ENCODE measurements around the gene VTI1A.
A peak's percentile ranks its signal among the peaks of the same experiment; 100 is the strongest.

VTI1A gene

DNA sequence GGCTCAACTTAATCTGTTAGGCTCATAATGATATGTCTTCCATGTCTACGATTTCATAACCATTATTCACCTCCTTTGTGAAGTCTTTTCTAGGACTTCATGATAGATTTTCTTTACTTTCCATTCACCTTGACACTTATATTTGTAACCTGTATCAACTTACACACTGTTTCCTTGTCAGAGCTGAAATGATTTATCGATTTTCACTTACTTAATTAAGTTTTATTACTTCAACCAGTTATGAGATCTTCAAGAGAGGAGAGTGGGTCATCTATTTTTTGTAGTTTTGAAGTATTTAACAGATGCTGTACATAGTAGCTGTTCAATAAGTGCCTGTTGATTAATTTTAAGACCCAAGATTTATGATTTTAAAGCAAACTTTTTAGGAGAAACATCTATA, 37.4 kb downstream of the VTI1A start:
- CTCF ChIA-PET = interaction anchor here (1.0 to 2.0 kb wide), 2 partner anchors 12 to 14 kb away, joined by 3 to 15 read pairs; no protein-coding TSS in a partner anchor
- POLR2A ChIA-PET = no interaction called here
- TF ChIP-seq GLI2 (tag by site-specific recombination; IDR thresholded peaks at IDR 0.05; ENCODE audit: borderline replicate concordance, low read depth) = no peak
- TF ChIP-seq, protein P1, sequence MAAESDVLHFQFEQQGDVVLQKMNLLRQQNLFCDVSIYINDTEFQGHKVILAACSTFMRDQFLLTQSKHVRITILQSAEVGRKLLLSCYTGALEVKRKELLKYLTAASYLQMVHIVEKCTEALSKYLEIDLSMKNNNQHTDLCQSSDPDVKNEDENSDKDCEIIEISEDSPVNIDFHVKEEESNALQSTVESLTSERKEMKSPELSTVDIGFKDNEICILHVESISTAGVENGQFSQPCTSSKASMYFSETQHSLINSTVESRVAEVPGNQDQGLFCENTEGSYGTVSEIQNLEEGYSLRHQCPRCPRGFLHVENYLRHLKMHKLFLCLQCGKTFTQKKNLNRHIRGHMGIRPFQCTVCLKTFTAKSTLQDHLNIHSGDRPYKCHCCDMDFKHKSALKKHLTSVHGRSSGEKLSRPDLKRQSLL (tag by site-specific recombination; IDR thresholded peaks at IDR 0.05) = no peak
- no peak for TF ChIP-seq ZBTB48 (tag by site-specific recombination; IDR thresholded peaks at IDR 0.05)
- TF ChIP-seq, protein P2, sequence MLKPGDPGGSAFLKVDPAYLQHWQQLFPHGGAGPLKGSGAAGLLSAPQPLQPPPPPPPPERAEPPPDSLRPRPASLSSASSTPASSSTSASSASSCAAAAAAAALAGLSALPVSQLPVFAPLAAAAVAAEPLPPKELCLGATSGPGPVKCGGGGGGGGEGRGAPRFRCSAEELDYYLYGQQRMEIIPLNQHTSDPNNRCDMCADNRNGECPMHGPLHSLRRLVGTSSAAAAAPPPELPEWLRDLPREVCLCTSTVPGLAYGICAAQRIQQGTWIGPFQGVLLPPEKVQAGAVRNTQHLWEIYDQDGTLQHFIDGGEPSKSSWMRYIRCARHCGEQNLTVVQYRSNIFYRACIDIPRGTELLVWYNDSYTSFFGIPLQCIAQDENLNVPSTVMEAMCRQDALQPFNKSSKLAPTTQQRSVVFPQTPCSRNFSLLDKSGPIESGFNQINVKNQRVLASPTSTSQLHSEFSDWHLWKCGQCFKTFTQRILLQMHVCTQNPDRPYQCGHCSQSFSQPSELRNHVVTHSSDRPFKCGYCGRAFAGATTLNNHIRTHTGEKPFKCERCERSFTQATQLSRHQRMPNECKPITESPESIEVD (tag by site-specific recombination; IDR thresholded peaks at IDR 0.05) = peak; percentile 52; the same call in 1 of the 2 replicates
- Histone ChIP-seq H3K9me3 (ENCODE audit: control insufficient read depth, insufficient read depth, low read depth, low read length) (no peaks in the 10 kb centered on the region), H3K4me3 (ENCODE audit: low read depth, low read length) (no peak overlapping the region), H3K4me1 (ENCODE audit: control insufficient read depth, insufficient read depth, low read length) (no peaks in the 10 kb centered on the region), H3K36me3 (ENCODE audit: control insufficient read depth in 2 of 2, insufficient read depth in 1 of 2, low read length in 2 of 2) (no peaks in the 10 kb centered on the region), H3K27ac (ENCODE audit: extremely low read depth, low read depth, low read length) (no peak overlapping the region)

DNA sequence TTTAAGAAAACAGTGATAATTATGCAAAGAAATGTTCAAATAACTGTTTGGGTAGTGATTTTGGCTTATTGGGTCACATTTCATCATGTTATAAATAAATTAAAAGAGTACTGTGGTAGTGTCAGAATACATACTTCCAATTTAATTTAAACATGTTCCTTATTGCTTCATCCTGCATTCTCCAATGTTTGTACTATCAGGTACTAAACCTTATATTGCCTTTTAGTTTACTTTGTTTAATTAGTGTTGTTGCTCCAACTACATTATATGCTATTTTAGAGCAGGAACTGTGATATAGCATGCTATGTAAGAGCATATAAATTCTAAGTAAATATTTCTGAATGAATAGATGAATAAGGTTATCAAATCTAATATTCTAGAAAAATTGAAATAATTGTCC, 40.9 kb downstream of the VTI1A start:
- H3K9me3 ChIP-seq (ENCODE audit: control insufficient read depth, insufficient read depth, low read depth, low read length) = no peaks in the 10 kb centered on the region
- no peak overlapping the region for H3K4me3 ChIP-seq (ENCODE audit: low read depth, low read length)
- ChIA-PET POLR2A (no interaction called here), CTCF (interaction anchor here (0.6 kb wide), 1 partner anchor 77 kb away, joined by 5 read pairs; no protein-coding TSS in a partner anchor)
- no peak overlapping the region for H3K27ac ChIP-seq (ENCODE audit: extremely low read depth, low read depth, low read length)
- TF ChIP-seq KLF9 (tag by site-specific recombination; IDR thresholded peaks at IDR 0.05; ENCODE audit: low read depth) (no peak), ZNF112 (tag by site-specific recombination; IDR thresholded peaks at IDR 0.05) (no peak), ZNF37A (tag by site-specific recombination; IDR thresholded peaks at IDR 0.05) (no peak), ZNF76 (tag by site-specific recombination; IDR thresholded peaks at IDR 0.05; ENCODE audit: borderline replicate concordance, low read depth) (no peak), ZNF174 (tag by site-specific recombination; IDR thresholded peaks at IDR 0.05) (no peak), ZNF561 (tag by site-specific recombination; IDR thresholded peaks at IDR 0.05; ENCODE audit: borderline replicate concordance) (no peak), ZNF521 (tag by site-specific recombination; IDR thresholded peaks at IDR 0.05) (no peak), ZNF335 (tag by site-specific recombination; conservative IDR thresholded peaks at IDR 0.05) (no peak), YY1 (tag by site-specific recombination; IDR thresholded peaks at IDR 0.05) (no peak), ZBTB21 (tag by site-specific recombination; IDR thresholded peaks at IDR 0.05) (no peak), GLI2 (tag by site-specific recombination; IDR thresholded peaks at IDR 0.05; ENCODE audit: borderline replicate concordance, low read depth) (no peak), ZNF155 (tag by site-specific recombination; IDR thresholded peaks at IDR 0.05) (no peak), SALL2 (tag by site-specific recombination; IDR thresholded peaks at IDR 0.05; ENCODE audit: borderline replicate concordance) (no peak), ZNF394 (tag by site-specific recombination; IDR thresholded peaks at IDR 0.05; ENCODE audit: borderline replicate concordance) (no peak)
- TF ChIP-seq, protein P3, sequence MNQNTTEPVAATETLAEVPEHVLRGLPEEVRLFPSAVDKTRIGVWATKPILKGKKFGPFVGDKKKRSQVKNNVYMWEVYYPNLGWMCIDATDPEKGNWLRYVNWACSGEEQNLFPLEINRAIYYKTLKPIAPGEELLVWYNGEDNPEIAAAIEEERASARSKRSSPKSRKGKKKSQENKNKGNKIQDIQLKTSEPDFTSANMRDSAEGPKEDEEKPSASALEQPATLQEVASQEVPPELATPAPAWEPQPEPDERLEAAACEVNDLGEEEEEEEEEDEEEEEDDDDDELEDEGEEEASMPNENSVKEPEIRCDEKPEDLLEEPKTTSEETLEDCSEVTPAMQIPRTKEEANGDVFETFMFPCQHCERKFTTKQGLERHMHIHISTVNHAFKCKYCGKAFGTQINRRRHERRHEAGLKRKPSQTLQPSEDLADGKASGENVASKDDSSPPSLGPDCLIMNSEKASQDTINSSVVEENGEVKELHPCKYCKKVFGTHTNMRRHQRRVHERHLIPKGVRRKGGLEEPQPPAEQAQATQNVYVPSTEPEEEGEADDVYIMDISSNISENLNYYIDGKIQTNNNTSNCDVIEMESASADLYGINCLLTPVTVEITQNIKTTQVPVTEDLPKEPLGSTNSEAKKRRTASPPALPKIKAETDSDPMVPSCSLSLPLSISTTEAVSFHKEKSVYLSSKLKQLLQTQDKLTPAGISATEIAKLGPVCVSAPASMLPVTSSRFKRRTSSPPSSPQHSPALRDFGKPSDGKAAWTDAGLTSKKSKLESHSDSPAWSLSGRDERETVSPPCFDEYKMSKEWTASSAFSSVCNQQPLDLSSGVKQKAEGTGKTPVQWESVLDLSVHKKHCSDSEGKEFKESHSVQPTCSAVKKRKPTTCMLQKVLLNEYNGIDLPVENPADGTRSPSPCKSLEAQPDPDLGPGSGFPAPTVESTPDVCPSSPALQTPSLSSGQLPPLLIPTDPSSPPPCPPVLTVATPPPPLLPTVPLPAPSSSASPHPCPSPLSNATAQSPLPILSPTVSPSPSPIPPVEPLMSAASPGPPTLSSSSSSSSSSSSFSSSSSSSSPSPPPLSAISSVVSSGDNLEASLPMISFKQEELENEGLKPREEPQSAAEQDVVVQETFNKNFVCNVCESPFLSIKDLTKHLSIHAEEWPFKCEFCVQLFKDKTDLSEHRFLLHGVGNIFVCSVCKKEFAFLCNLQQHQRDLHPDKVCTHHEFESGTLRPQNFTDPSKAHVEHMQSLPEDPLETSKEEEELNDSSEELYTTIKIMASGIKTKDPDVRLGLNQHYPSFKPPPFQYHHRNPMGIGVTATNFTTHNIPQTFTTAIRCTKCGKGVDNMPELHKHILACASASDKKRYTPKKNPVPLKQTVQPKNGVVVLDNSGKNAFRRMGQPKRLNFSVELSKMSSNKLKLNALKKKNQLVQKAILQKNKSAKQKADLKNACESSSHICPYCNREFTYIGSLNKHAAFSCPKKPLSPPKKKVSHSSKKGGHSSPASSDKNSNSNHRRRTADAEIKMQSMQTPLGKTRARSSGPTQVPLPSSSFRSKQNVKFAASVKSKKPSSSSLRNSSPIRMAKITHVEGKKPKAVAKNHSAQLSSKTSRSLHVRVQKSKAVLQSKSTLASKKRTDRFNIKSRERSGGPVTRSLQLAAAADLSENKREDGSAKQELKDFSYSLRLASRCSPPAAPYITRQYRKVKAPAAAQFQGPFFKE (tag by site-specific recombination; IDR thresholded peaks at IDR 0.05; ENCODE audit: borderline replicate concordance) = no peak
- TF ChIP-seq, protein P4, sequence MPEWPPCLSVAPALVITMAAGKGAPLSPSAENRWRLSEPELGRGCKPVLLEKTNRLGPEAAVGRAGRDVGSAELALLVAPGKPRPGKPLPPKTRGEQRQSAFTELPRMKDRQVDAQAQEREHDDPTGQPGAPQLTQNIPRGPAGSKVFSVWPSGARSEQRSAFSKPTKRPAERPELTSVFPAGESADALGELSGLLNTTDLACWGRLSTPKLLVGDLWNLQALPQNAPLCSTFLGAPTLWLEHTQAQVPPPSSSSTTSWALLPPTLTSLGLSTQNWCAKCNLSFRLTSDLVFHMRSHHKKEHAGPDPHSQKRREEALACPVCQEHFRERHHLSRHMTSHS (tag by site-specific recombination; IDR thresholded peaks at IDR 0.05) = no peak
- TF ChIP-seq, protein P5, sequence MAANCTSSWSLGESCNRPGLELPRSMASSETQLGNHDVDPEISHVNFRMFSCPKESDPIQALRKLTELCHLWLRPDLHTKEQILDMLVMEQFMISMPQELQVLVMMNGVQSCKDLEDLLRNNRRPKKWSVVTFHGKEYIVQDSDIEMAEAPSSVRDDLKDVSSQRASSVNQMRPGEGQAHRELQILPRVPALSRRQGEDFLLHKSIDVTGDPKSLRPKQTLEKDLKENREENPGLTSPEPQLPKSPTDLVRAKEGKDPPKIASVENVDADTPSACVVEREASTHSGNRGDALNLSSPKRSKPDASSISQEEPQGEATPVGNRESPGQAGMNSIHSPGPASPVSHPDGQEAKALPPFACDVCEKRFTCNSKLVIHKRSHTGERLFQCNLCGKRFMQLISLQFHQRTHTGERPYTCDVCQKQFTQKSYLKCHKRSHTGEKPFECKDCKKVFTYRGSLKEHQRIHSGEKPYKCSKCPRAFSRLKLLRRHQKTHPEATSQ (tag by site-specific recombination; IDR thresholded peaks at IDR 0.05) = no peak
- TF ChIP-seq, protein P6, sequence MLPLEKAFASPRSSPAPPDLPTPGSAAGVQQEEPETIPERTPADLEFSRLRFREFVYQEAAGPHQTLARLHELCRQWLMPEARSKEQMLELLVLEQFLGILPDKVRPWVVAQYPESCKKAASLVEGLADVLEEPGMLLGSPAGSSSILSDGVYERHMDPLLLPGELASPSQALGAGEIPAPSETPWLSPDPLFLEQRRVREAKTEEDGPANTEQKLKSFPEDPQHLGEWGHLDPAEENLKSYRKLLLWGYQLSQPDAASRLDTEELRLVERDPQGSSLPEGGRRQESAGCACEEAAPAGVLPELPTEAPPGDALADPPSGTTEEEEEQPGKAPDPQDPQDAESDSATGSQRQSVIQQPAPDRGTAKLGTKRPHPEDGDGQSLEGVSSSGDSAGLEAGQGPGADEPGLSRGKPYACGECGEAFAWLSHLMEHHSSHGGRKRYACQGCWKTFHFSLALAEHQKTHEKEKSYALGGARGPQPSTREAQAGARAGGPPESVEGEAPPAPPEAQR (tag by site-specific recombination; IDR thresholded peaks at IDR 0.05) = no peak
- H3K36me3 ChIP-seq (ENCODE audit: control insufficient read depth in 2 of 2, insufficient read depth in 1 of 2, low read length in 2 of 2) = no peaks in the 10 kb centered on the region
- H3K4me1 ChIP-seq (ENCODE audit: control insufficient read depth, insufficient read depth, low read length) = peaks cover 11% of the 10 kb centered on the region
